Cardiac muscle cell (in vitro differentiated cells and primary cell): Measurements from ENCODE around the gene TEX14. TPM values are rescaled to one million over a fixed set of nuclear protein-coding genes. Genes with fewer than 3 reads are reported as not detected.

Source experiments
- DNase-seq, 2 donors: peaks; one replicate each; pipeline versions ENCODE4 v3.0.0 to v3.0.0-alpha.2; 2010 to 2017; ENCODE audit warnings: low read depth in 1 of 2, low spot score in 1 of 2
- H3K27ac ChIP-seq: fragments of 200-600 bp; sonication (generic); 2 replicates; pipeline ENCODE4 v1.5.1; 2016
- H3K27me3 ChIP-seq: fragments of 200-600 bp; sonication (generic); 2 replicates; pipeline ENCODE4 v1.6.0; 2016; ENCODE audit warnings: control low read depth
- H3K36me3 ChIP-seq: fragments of 200-600 bp; sonication (generic); 2 replicates; pipeline ENCODE4 v1.5.1; 2016; ENCODE audit warnings: control low read depth
- H3K4me1 ChIP-seq: fragments of 200-600 bp; sonication (generic); 2 replicates; pipeline ENCODE4 v1.8.1; 2017; ENCODE audit warnings: low read depth, mild to moderate bottlenecking, mixed run types
- H3K4me3 ChIP-seq: fragments of 200-600 bp; sonication (generic); 2 replicates; pipeline ENCODE4 v1.5.1; 2016; ENCODE audit warnings: mild to moderate bottlenecking
- H3K9me3 ChIP-seq: fragments of 200-600 bp; sonication (generic); 2 replicates; pipeline ENCODE4 v1.5.1; 2017; ENCODE audit warnings: low read depth, mild to moderate bottlenecking, control low read depth
- CTCF ChIP-seq: IDR thresholded peaks from 2 replicates; pipeline ENCODE4 v1.5.1; 2012; ENCODE audit warnings: low read depth, mild to moderate bottlenecking, low read length
- polyA plus RNA-seq: library from polyadenylated mRNA; unstranded; fragments of >200 nt; fragmentation: Nextera tagmentation; extraction: Ambion mirVana; gene quantifications from 2 replicates; pipeline ENCODE4 v1.2.1, GENCODE V29; 2016
- total RNA-seq: library from RNA; depleted of rRNA; stranded (reverse); fragments of >200 nt; gene quantifications from 2 replicates; pipeline ENCODE4 v1.2.3, GENCODE V29; 2016

Gene TEX14
- total and polyA plus RNA-seq, 2 experiments from 2014 or later: 0.32 to 0.60 TPM

- no peaks in the 10 kb centered on the region for H3K36me3 ChIP-seq
- H3K27ac ChIP-seq: no peak overlapping the region
- no peaks in the 10 kb centered on the region for H3K9me3 ChIP-seq
- no peaks in the 10 kb centered on the region for H3K27me3 ChIP-seq
- no peak for DNase-seq
- H3K4me3 ChIP-seq: no peak overlapping the region
- no peak for TF ChIP-seq CTCF
- no peaks in the 10 kb centered on the region for H3K4me1 ChIP-seq
These were observed 37.0 kb upstream of the TEX14 start for GRCh38 chr17:58728798-58729197.

GRCh38 chr17:58722696-58723095 lies 30.9 kb upstream of the TEX14 start:
- Histone ChIP-seq H3K27me3 (no peaks in the 10 kb centered on the region), H3K9me3 (no peaks in the 10 kb centered on the region), H3K4me3 (no peak overlapping the region), H3K4me1 (no peaks in the 10 kb centered on the region), H3K36me3 (no peaks in the 10 kb centered on the region), H3K27ac (no peak overlapping the region)
- no peak for TF ChIP-seq CTCF
- no peak for DNase-seq

- H3K4me3 ChIP-seq: no peak overlapping the region
- no peaks in the 10 kb centered on the region for H3K9me3 ChIP-seq
- TF ChIP-seq CTCF: no peak
- no peaks in the 10 kb centered on the region for H3K27me3 ChIP-seq
- H3K36me3 ChIP-seq: no peaks in the 10 kb centered on the region
- no peak for DNase-seq
- no peak overlapping the region for H3K27ac ChIP-seq
- H3K4me1 ChIP-seq: no peaks in the 10 kb centered on the region
These were observed 30.4 kb upstream of the TEX14 start for GRCh38 chr17:58722274-58722673.

- no peaks in the 10 kb centered on the region for H3K9me3 ChIP-seq
- H3K27me3 ChIP-seq: no peaks in the 10 kb centered on the region
- DNase-seq: peak; percentile 70 to 79
- no peak overlapping the region for H3K4me3 ChIP-seq
- TF ChIP-seq CTCF: peak; percentile 71
- H3K4me1 ChIP-seq: peaks cover 7% of the 10 kb centered on the region
- no peaks in the 10 kb centered on the region for H3K36me3 ChIP-seq
- H3K27ac ChIP-seq: no peak overlapping the region
These were observed 19.2 kb upstream of the TEX14 start for GRCh38 chr17:58710948-58711552.

- Histone ChIP-seq H3K4me3 (no peak overlapping the region), H3K36me3 (no peaks in the 10 kb centered on the region), H3K9me3 (no peaks in the 10 kb centered on the region), H3K27me3 (no peaks in the 10 kb centered on the region), H3K27ac (no peak overlapping the region), H3K4me1 (peaks cover 7% of the 10 kb centered on the region)
- DNase-seq: no peak
- no peak for TF ChIP-seq CTCF
These were observed 14.7 kb upstream of the TEX14 start for GRCh38 chr17:58706351-58707140.
